Neural crest cell (in vitro differentiated cells): ENCODE results near the gene TPX2. TPM values are rescaled to one million over a fixed set of nuclear protein-coding genes. Genes with fewer than 3 reads are reported as not detected.
A peak's percentile ranks its signal among the peaks of the same experiment; 100 is the strongest.

Source experiments
- DNase-seq: peaks from one replicate; pipeline ENCODE4 v3.0.0; 2021; ENCODE audit warnings: low read depth, mixed read lengths, low spot score
- H3K27ac Mint-ChIP-seq: one replicate; pipeline ENCODE4 v1.8.0; 2021; ENCODE audit warnings: mild to moderate bottlenecking, mixed read lengths; ENCODE audit not compliant: unreplicated experiment
- H3K27me3 Mint-ChIP-seq: 2 replicates; pipeline ENCODE4 v1.8.0; 2021; ENCODE audit warnings: low read depth, mild to moderate bottlenecking, mixed read lengths
- H3K36me3 Mint-ChIP-seq: 2 replicates; pipeline ENCODE4 v1.8.0; 2021; ENCODE audit warnings: low read depth, mild to moderate bottlenecking, mixed read lengths
- H3K4me1 Mint-ChIP-seq: 2 replicates; pipeline ENCODE4 v1.8.0; 2021; ENCODE audit warnings: mixed read lengths
- H3K4me3 Mint-ChIP-seq: one replicate; pipeline ENCODE4 v1.8.0; 2021; ENCODE audit warnings: mild to moderate bottlenecking, mixed read lengths
- H3K9me3 Mint-ChIP-seq: 2 replicates; pipeline ENCODE4 v1.8.0; 2021; ENCODE audit warnings: mixed read lengths
- total RNA-seq: library from RNA; stranded (reverse); gene quantifications from 2 replicates; pipeline ENCODE4 v1.2.1, GENCODE V29; 2021
- TF ChIP-seq, protein P1 (sequence below): fragments of 200-600 bp; sonication (generic); conservative IDR thresholded peaks from 2 replicates; pipeline ENCODE4 v1.5.0; 2021; ENCODE audit warnings: antibody characterized with exemption, mild to moderate bottlenecking

TPX2 gene
- total RNA-seq, 1 donor from 2014 or later, result 208 TPM

DNA sequence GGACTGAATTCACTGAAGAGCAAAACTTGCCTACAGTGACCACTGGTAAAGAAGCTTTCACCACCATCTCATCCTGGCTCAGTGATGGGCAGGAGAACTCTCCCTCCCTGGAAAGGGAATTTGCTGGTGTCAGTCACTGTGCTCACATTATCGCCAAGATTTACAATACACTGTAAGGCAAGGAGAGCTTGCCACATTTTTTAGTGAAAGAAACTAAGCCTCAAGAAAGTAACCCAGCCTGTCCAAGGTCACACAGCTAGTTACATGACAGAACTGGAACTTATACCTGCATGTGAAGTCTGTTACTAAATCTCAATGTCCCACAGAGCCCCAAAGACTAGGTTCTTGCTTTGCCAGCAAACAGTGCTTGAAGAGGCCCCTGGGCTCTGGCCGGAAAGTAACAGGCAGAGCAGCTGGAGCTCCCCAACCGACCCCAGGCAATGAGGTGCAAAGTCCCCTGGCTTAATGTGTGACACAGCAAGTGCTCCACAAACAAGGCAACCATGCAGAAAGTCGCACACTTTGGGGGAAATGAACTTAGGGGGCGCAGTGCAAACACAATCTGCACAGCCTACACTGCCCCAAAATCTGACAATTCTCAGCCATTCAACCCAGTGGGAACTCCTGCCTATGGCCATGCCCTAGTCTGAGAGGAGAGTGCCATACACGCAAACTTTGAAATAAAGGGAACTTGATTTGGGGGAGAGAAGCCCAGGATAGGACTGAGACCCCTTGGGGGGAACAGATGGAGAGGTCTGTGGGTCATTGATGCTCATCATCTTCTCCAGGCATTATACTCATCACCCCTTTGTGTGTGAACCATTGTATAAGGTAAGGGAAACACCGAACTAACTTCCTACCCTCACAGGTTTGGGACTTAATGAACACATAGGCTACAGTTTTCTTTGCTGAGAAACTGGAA is 18.3 kb upstream of the TPX2 start:
- H3K4me1 Mint-ChIP-seq, result peaks cover 59% of the 10 kb centered on the region
- peak overlapping the region; percentile 97 for H3K4me3 Mint-ChIP-seq
- H3K9me3 Mint-ChIP-seq, result no peaks in the 10 kb centered on the region
- peaks cover 33% of the 10 kb centered on the region for H3K36me3 Mint-ChIP-seq
- H3K27me3 Mint-ChIP-seq, result no peaks in the 10 kb centered on the region
- no peak for DNase-seq
- peak overlapping the region; percentile 64 for H3K27ac Mint-ChIP-seq
- TF ChIP-seq, protein P1, sequence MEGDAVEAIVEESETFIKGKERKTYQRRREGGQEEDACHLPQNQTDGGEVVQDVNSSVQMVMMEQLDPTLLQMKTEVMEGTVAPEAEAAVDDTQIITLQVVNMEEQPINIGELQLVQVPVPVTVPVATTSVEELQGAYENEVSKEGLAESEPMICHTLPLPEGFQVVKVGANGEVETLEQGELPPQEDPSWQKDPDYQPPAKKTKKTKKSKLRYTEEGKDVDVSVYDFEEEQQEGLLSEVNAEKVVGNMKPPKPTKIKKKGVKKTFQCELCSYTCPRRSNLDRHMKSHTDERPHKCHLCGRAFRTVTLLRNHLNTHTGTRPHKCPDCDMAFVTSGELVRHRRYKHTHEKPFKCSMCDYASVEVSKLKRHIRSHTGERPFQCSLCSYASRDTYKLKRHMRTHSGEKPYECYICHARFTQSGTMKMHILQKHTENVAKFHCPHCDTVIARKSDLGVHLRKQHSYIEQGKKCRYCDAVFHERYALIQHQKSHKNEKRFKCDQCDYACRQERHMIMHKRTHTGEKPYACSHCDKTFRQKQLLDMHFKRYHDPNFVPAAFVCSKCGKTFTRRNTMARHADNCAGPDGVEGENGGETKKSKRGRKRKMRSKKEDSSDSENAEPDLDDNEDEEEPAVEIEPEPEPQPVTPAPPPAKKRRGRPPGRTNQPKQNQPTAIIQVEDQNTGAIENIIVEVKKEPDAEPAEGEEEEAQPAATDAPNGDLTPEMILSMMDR, result no peak

DNA sequence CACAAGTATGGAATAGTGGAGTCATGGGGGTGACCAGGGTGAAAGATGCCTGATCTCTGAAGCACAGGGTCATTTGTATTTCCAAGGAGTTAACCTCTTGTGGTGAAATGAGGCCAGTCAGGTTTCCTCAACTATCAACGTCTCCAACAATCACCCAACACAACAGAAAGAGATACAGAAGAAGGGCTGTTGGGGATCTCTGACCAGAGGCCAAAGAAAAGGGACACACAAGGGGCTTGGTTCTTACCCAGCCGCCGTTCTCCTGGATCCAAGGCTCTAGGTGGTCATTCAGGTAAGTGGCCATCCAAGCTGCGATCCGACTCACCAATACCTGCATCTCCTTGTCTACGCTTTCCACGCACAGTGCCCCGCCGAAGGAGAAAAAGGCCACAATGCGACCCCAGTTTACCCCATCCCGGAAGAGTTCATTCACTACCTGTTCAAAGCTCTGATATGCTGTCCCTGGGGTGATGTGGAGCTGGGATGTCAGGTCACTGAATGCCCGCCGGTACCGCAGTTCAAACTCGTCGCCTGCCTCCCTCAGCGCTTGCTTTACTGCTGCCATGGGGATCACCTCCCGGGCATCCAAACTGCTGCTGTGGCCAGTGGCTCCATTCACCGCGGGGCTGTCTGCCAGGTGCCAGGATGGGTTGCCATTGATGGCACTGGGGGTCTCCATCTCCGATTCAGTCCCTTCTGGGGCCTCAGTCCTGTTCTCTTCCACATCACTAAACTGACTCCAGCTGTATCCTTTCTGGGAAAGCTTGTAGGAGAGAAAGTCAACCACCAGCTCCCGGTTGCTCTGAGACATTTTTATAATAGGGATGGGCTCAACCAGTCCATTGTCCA is 17.5 kb upstream of the TPX2 start:
- no peak for DNase-seq

DNA sequence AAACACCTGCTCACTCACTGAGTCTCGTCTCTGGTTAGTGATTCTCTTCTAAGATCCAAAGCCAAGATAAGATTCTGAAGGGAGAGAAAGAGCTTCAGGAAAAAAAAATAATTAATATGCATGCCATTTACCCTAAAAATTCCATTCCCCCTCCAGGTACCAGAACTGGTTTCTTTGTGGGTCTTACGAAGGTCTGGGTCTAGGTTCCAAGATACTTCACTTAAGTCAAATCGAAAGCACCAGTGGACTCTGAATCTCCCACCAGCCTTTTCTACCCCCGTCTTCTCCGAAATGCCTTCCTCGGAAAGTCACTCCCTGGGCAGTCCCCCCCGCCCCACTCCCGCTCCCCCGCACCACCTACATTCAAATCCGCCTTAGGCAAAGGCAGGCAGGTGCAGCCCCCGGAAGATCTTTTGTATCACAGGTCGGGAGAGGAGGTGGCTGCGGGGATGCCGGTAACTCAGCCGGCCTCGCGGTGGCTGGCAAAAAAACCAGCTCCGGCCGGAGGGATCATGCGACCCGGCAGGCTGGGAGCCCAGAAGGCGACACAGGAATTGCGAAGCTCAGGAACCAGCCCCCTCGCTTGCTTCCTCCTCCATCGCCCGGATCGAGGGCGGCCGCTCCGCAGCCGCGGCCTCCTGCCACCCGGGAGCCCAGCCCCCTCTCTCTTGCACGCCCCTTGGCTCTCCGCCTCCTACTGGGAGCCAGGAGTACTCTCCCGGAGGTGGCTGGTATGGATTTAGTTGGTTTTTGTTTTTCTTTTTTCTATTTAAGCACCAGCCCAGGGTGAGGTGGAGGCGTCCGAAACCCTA is 16.6 kb upstream of the TPX2 start, which contains the start of gene BCL2L1:
TSS of gene BCL2L1 (minus strand) at position 612 of the 812 bp plus-strand sequence. CDS start 650 bp downstream, outside the sequence.
- DNase-seq, result peak; percentile 80
- H3K9me3 Mint-ChIP-seq, result no peaks in the 10 kb centered on the region
- H3K4me1 Mint-ChIP-seq, result peaks cover 53% of the 10 kb centered on the region
- TF ChIP-seq, protein P1, result peak; percentile 90
- H3K36me3 Mint-ChIP-seq, result peaks cover 26% of the 10 kb centered on the region
- no peaks in the 10 kb centered on the region for H3K27me3 Mint-ChIP-seq
- H3K27ac Mint-ChIP-seq, result peak within 1 kb of the TSS; percentile 99
- H3K4me3 Mint-ChIP-seq, result peak within 1 kb of the TSS; percentile 97

More for the DNA sequence above, 17.5 kb upstream of the TPX2 start:
- H3K4me3 Mint-ChIP-seq, result peak overlapping the region; percentile 97
- peak overlapping the region; percentile 99 for H3K27ac Mint-ChIP-seq
- TF ChIP-seq, protein P1, result no peak
- peaks cover 32% of the 10 kb centered on the region for H3K36me3 Mint-ChIP-seq
- H3K9me3 Mint-ChIP-seq, result no peaks in the 10 kb centered on the region
- peaks cover 55% of the 10 kb centered on the region for H3K4me1 Mint-ChIP-seq
- no peaks in the 10 kb centered on the region for H3K27me3 Mint-ChIP-seq

DNA sequence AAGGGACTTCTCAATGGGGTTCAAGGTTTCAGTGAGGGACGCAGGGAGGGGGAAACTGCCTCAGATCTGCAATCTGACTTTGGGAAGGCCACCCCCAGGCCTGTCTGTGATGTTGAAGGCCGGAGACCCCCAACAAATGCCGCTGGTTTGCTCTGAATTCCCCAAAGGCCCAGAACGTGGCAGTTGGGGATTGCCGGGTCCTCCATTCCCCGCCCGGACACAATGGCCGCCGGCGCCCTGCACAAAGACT is 16.1 kb upstream of the TPX2 start:
- TF ChIP-seq, protein P1, result peak; percentile 50
- peaks cover 49% of the 10 kb centered on the region for H3K4me1 Mint-ChIP-seq
- peak overlapping the region; percentile 97 for H3K4me3 Mint-ChIP-seq
- no peak for DNase-seq
- no peaks in the 10 kb centered on the region for H3K9me3 Mint-ChIP-seq
- peaks cover 21% of the 10 kb centered on the region for H3K36me3 Mint-ChIP-seq
- no peaks in the 10 kb centered on the region for H3K27me3 Mint-ChIP-seq
- peak overlapping the region; percentile 99 for H3K27ac Mint-ChIP-seq
